ENCODE data around the gene FNBP1. TPM values are rescaled to one million over a fixed set of nuclear protein-coding genes. Genes with fewer than 3 reads are reported as not detected.

The FNBP1 gene
- total RNA-seq, 1 donor from 2014 or later, result 20.5 TPM

DNA sequence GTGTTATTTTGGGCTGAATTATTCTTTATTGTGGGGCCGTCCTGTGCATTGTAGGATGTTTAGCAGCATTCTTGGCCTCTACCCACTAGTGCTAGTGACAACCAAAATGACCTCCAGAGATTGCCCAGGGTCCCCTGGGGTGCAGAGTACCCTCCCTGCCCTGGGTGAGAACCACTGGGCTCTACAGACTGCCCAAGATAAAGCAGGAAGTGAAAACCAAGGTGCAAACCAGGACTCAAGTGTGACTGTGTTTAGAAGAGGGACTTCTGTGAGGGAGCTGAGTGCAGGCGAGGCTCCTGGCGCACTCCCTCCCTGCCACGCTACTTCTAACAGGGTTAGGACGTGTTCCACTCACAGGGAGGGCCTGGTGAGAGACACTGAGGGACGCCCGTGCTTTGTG is 166.2 kb downstream of the FNBP1 start:
- Histone ChIP-seq H3K36me3 (no peaks in the 10 kb centered on the region), H3K27ac (replicated peaks) (no peak overlapping the region)

DNA sequence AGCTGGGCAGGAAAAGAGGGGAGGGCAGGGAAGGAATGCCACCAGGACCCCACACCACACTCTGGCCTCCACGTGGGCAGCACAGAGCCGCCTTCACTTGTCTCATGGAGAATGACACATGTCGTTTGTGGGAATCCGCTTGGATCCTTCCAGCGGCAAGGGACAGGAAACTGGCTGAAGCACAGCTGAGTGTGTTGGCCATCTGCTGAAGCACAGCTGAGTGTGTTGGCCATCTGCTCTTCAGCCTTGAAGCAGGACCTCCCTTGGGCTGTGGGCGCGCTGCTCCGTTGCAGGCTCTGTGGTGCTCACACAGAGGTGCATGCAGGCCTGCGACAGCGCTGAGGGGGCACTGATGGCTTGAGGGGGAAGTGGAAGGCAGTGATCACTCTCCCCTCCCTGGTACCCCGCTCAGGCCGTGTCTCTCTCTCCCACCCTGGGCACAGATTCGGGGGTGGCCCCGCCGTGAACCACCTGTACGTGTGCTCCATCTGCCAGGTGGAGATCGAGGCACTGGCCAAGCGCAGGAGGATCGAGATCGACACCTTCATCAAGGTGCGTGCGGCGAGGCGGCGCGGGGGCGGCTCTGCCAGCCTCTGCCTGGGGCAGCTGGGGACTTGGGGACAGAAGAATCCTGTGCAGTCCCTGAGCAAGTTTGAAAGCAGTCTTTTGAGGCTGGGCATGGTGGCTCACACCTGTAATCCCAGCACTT is 167.1 kb downstream of the FNBP1 start:
- Histone ChIP-seq H3K4me3 (no peak overlapping the region), H3K36me3 (no peaks in the 10 kb centered on the region), H3K9me3 (replicated peaks) (no peaks in the 10 kb centered on the region), H3K4me1 (no peaks in the 10 kb centered on the region), H3K27me3 (ENCODE audit: low read depth) (no peaks in the 10 kb centered on the region), H3K27ac (replicated peaks) (no peak overlapping the region)
- intact Hi-C loops (cut with micrococcal nuclease), result no loop called here
- no peak for DNase-seq
- TF ChIP-seq, protein P1, sequence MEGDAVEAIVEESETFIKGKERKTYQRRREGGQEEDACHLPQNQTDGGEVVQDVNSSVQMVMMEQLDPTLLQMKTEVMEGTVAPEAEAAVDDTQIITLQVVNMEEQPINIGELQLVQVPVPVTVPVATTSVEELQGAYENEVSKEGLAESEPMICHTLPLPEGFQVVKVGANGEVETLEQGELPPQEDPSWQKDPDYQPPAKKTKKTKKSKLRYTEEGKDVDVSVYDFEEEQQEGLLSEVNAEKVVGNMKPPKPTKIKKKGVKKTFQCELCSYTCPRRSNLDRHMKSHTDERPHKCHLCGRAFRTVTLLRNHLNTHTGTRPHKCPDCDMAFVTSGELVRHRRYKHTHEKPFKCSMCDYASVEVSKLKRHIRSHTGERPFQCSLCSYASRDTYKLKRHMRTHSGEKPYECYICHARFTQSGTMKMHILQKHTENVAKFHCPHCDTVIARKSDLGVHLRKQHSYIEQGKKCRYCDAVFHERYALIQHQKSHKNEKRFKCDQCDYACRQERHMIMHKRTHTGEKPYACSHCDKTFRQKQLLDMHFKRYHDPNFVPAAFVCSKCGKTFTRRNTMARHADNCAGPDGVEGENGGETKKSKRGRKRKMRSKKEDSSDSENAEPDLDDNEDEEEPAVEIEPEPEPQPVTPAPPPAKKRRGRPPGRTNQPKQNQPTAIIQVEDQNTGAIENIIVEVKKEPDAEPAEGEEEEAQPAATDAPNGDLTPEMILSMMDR (IDR thresholded peaks at IDR 0.05; ENCODE audit: borderline replicate concordance), result no peak

More for the DNA sequence above, 166.2 kb downstream of the FNBP1 start:
- intact Hi-C loops (cut with micrococcal nuclease), result no loop called here
- H3K9me3 ChIP-seq (replicated peaks), result no peaks in the 10 kb centered on the region
- no peak for DNase-seq
- no peak overlapping the region for H3K4me3 ChIP-seq
- no peaks in the 10 kb centered on the region for H3K4me1 ChIP-seq
- no peaks in the 10 kb centered on the region for H3K27me3 ChIP-seq (ENCODE audit: low read depth)
- TF ChIP-seq, protein P1 (IDR thresholded peaks at IDR 0.05; ENCODE audit: borderline replicate concordance), result no peak

GRCh38 chr9:129875181-129875611 is 167.8 kb downstream of the FNBP1 start:
- no peak for DNase-seq
- Histone ChIP-seq H3K36me3 (no peaks in the 10 kb centered on the region), H3K27me3 (ENCODE audit: low read depth) (no peaks in the 10 kb centered on the region), H3K27ac (replicated peaks) (no peak overlapping the region), H3K4me1 (no peaks in the 10 kb centered on the region), H3K9me3 (replicated peaks) (no peaks in the 10 kb centered on the region), H3K4me3 (no peak overlapping the region)
- intact Hi-C loops (cut with micrococcal nuclease), result no loop called here
- TF ChIP-seq, protein P1 (IDR thresholded peaks at IDR 0.05; ENCODE audit: borderline replicate concordance), result no peak

DNA sequence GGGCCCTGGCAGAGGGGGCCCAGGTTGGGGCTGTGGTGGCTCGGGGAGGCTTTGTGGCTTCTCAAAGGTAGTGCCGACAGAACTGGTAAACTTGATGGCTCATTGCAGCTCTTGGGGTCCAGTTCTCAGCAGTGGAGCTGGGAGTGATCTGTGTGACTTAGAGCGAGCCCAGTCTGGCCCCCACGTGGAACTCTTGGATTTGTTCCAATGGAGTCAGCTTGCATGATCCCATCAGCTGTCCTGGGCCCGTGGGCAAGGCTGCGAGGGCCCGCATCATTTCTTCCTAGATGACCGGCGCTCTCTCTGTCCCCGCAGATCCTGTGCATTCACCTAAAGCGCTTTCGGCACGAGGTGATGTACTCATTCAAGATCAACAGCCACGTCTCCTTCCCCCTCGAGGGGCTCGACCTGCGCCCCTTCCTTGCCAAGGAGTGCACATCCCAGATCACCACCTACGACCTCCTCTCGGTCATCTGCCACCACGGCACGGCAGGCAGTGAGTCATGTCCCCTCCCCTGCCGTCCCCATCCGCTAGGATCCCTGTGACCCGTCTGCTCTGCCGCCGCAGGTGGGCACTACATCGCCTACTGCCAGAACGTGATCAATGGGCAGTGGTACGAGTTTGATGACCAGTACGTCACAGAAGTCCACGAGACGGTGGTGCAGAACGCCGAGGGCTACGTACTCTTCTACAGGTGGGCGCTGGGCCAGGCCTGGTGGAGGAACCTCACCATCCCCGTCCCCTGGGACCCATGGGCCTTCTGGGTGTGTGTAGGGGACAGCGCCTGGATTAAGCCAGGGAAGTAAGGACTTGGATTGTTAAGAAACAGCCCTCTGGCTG is 168.5 kb downstream of the FNBP1 start:
- Histone ChIP-seq H3K4me1 (peaks cover 4% of the 10 kb centered on the region), H3K27ac (replicated peaks) (no peak overlapping the region), H3K36me3 (no peaks in the 10 kb centered on the region), H3K9me3 (replicated peaks) (no peaks in the 10 kb centered on the region), H3K4me3 (no peak overlapping the region), H3K27me3 (ENCODE audit: low read depth) (no peaks in the 10 kb centered on the region)
- intact Hi-C loops (cut with micrococcal nuclease), result no loop called here
- DNase-seq, result no peak
- TF ChIP-seq, protein P1 (IDR thresholded peaks at IDR 0.05; ENCODE audit: borderline replicate concordance), result no peak

DNA sequence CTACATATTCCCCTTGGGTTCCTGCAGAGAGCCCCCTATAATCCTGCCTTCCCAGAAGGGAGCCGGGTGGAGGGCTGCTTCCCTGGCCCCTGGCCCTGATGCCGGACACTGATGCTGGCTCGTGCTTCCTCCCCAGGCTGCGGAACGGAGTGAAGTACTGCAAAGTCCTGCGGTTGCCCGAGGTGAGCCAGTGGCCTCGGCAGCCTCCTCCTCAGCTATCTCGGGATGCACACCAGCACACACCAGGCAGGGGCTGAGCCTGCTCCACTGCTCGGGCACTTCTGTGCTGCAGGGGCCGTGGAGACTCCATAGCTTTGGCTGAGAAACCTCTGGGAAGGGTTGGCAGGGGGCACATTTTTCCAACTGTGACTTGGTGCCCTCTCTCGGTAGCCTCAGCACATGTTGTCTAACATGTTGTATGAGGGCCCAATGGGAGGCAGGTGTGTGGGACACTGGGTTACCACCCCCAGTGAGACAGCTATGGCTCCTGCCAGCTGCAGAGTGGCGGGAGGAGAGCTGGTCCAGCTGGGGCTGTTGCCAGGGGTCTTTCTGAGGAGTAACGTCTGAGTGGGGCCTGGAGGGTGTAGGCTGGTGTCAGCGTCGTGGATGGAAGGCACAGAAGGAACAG is 169.3 kb downstream of the FNBP1 start:
- TF ChIP-seq, protein P1 (IDR thresholded peaks at IDR 0.05; ENCODE audit: borderline replicate concordance), result no peak
- intact Hi-C loops (cut with micrococcal nuclease), result no loop called here
- Histone ChIP-seq H3K27me3 (ENCODE audit: low read depth) (no peaks in the 10 kb centered on the region), H3K4me3 (no peak overlapping the region), H3K9me3 (replicated peaks) (no peaks in the 10 kb centered on the region), H3K27ac (replicated peaks) (no peak overlapping the region), H3K4me1 (peaks cover 6% of the 10 kb centered on the region), H3K36me3 (peaks cover 5% of the 10 kb centered on the region)
- DNase-seq, result no peak
